GM12878 (cell line): Measurements from ENCODE around the gene NACC1. TPM values are rescaled to one million over a fixed set of nuclear protein-coding genes. Genes with fewer than 3 reads are reported as not detected.

ENCODE experiments used
- ATAC-seq: fragments of 200-7000 bp; cut with Tn5 transposase; 3 replicates; pipeline ENCODE4 v1.9.1; 2020; ENCODE audit warnings: mild to moderate bottlenecking, moderate library complexity
- BruUV-seq: library from RNA; stranded (reverse); fragments of 400-500 nt; replicated peaks from 2 replicates; lab custom pipeline; 2021; lab: Mats Ljungman, UMichigan
- CTCF ChIA-PET: fragments of 300-600 bp; sonication (Branson Sonifier 250); formaldehyde crosslinking; extraction: SDS; loops from one replicate; lab custom pipeline; 2021; ENCODE audit warnings: inconsistent platforms; lab: Yijun Ruan, JAX
- POLR2A ChIA-PET: fragments of 350-600 bp; formaldehyde crosslinking; extraction: SDS; loops from one replicate; lab custom pipeline; 2021; ENCODE audit warnings: inconsistent platforms; lab: Charles Lee
- RAD21 ChIA-PET: fragments of 300-600 bp; sonication (Branson Sonifier 250); formaldehyde crosslinking; loops from one replicate; lab custom pipeline; 2023; ENCODE audit warnings: antibody characterized with exemption; ENCODE audit not compliant: unreplicated experiment; lab: Charles Lee
- SMC1A ChIA-PET: fragments of 300-600 bp; sonication (Branson Sonifier 250); formaldehyde crosslinking; loops from one replicate; lab custom pipeline; 2023; ENCODE audit not compliant: unreplicated experiment, uncharacterized antibody; lab: Charles Lee
- DNase-seq: peaks from one replicate; pipeline ENCODE4 v3.0.0-alpha.2; 2011; ENCODE audit warnings: low read depth, low spot score
- FAIRE-seq: peaks from 3 replicates; lab custom pipeline; 2011; peaks lifted over from hg19 to GRCh38; lab: Jason Lieb, UNC
- H2AFZ ChIP-seq: 2 replicates; pipeline ENCODE4 v1.6.0; 2011; ENCODE audit warnings: low read depth, low read length, control low read depth; ENCODE audit not compliant: control insufficient read depth
- H3K27ac ChIP-seq: 2 replicates; pipeline ENCODE4 v1.5.1; 2011; ENCODE audit warnings: control low read depth; ENCODE audit not compliant: control insufficient read depth, insufficient read depth
- H3K27me3 ChIP-seq, 2 experiments: replicated peaks in 1 of 2; 2 replicates each; pipeline versions ENCODE4 v1.6.0 to v1.6.1; 2011; ENCODE audit warnings: low read length in 1 of 2; ENCODE audit not compliant: control insufficient read depth in 2 of 2, insufficient read depth in 2 of 2
- H3K36me3 ChIP-seq, 2 experiments: 2 replicates each; pipeline ENCODE4 v1.5.1; 2011; ENCODE audit warnings: low read length in 1 of 2; ENCODE audit not compliant: control insufficient read depth in 2 of 2, insufficient read depth in 2 of 2
- H3K4me1 ChIP-seq: 2 replicates; pipeline ENCODE4 v1.6.1; 2011; ENCODE audit warnings: mild to moderate bottlenecking, low read length, moderate library complexity, mixed read lengths; ENCODE audit not compliant: control insufficient read depth, insufficient read depth
- H3K4me2 ChIP-seq: 2 replicates; pipeline ENCODE4 v1.6.0; 2011; ENCODE audit warnings: control low read depth; ENCODE audit not compliant: control insufficient read depth, insufficient read depth
- H3K4me3 ChIP-seq: fragments of 200-600 bp; sonication (generic); 2 replicates; pipeline ENCODE4 v1.5.1; 2016
- H3K79me2 ChIP-seq: 2 replicates; pipeline ENCODE4 v1.6.0; 2011; ENCODE audit warnings: low read length; ENCODE audit not compliant: control insufficient read depth, insufficient read depth
- H3K9ac ChIP-seq: 2 replicates; pipeline ENCODE4 v1.8.0; 2011; ENCODE audit warnings: low read length, control low read depth, mixed read lengths; ENCODE audit not compliant: control insufficient read depth, insufficient read depth
- H3K9me3 ChIP-seq: replicated peaks from 3 replicates; pipeline ENCODE4 v1.5.1; 2011; ENCODE audit warnings: mild to moderate bottlenecking, low read length; ENCODE audit not compliant: control insufficient read depth, insufficient read depth
- H4K20me1 ChIP-seq: 2 replicates; pipeline ENCODE4 v1.6.0; 2011; ENCODE audit not compliant: control insufficient read depth, insufficient read depth
- BHLHE40 ChIP-seq, 2 experiments: fragments of 450-650 bp in 1 of 2; IDR thresholded peaks; 2 replicates each; pipeline ENCODE4 v1.6.1; 2011 to 2017; ENCODE audit warnings: low read depth in 2 of 2, borderline replicate concordance in 1 of 2, improper control_type of control experiment in 1 of 2, low read length in 1 of 2, mild to moderate bottlenecking in 1 of 2
- CHD1 ChIP-seq: IDR thresholded peaks from 2 replicates; pipeline ENCODE4 v1.6.1; 2012; ENCODE audit warnings: low read depth, low read length, improper control_type of control experiment
- CREM ChIP-seq: IDR thresholded peaks from 2 replicates; pipeline ENCODE4 v1.6.1; 2014; ENCODE audit warnings: antibody characterized with exemption, low read depth
- GATAD2B ChIP-seq: fragments of 450-650 bp; conservative IDR thresholded peaks from 2 replicates; pipeline ENCODE4 v1.6.1; 2017; ENCODE audit warnings: low read depth, mild to moderate bottlenecking, moderate library complexity
- RELA ChIP-seq: fragments of 450-650 bp; IDR thresholded peaks from 2 replicates; pipeline ENCODE4 v1.8.0; 2014; ENCODE audit warnings: borderline replicate concordance; ENCODE audit not compliant: partially characterized antibody
- SMAD1 ChIP-seq: fragments of 450-650 bp; IDR thresholded peaks from 2 replicates; pipeline ENCODE4 v1.6.1; 2018; ENCODE audit warnings: mild to moderate bottlenecking, low read depth; ENCODE audit not compliant: partially characterized antibody
- SREBF1 ChIP-seq: IDR thresholded peaks from 2 replicates; pipeline ENCODE4 v1.6.1; 2012; ENCODE audit warnings: mild to moderate bottlenecking, low read length
- SUPT20H ChIP-seq: IDR thresholded peaks from 2 replicates; pipeline ENCODE4 v1.6.1; 2011; ENCODE audit warnings: low read depth, mild to moderate bottlenecking, low read length, moderate library complexity, borderline replicate concordance; ENCODE audit not compliant: control insufficient read depth
- TBL1XR1 ChIP-seq: IDR thresholded peaks from 2 replicates; pipeline ENCODE4 v1.6.1; 2012; ENCODE audit warnings: low read depth, low read length, improper control_type of control experiment
- WGBS: methylation state at CpG from one replicate; pipeline ENCODE4 v1.1.6; 2016; ENCODE audit warnings: low lambda C conversion rate; ENCODE audit not compliant: insufficient replicate concordance, insufficient coverage; ENCODE audit errors: missing lambda C conversion rate; 5-methylcytosine and 5-hydroxymethylcytosine counted together
- in situ Hi-C: fragments of 300-500 bp; cut with MboI; formaldehyde crosslinking; loops from 9 replicates; pipeline ENCODE4 v1.14.3; 2018; ENCODE audit warnings: mixed read lengths
- intact Hi-C: fragments of 100-400 bp; cut with micrococcal nuclease; formaldehyde crosslinking; loops from one replicate; pipeline ENCODE4 v1.14.2; 2022; ENCODE audit not compliant: unreplicated experiment
- polyA plus RNA-seq, 11 experiments: library from polyadenylated mRNA; depleted of rRNA in 4 of 11; unstranded in 6 of 11; stranded (reverse) in 5 of 11; fragments of >200 nt; fragmentation: Nextera tagmentation in 4 of 11; fragmentation: Illumina TruSeq in 1 of 11; extraction: Ambion mirVana in 4 of 11; extraction: Trizol in 1 of 11; gene quantifications; 1 replicate in 1 of 11; 2 replicates in 10 of 11; pipeline versions ENCODE4 v1.2.1 to v1.2.3, GENCODE V29; 2011 to 2016; ENCODE audit warnings: inconsistent platforms in 2 of 11, missing spikeins in 2 of 11, low read depth in 1 of 11
- total RNA-seq, 4 experiments: library from RNA; depleted of rRNA in 3 of 4; stranded (reverse); fragments of >200 nt in 3 of 4; fragmentation: Illumina TruSeq in 1 of 4; extraction: Trizol in 1 of 4; gene quantifications; 2 replicates each; pipeline versions ENCODE4 v1.2.1 to v1.2.3, GENCODE V29; 2013 to 2021
- TF ChIP-seq, protein P1 (sequence below): fragments of 450-650 bp; IDR thresholded peaks from 2 replicates; pipeline ENCODE4 v1.6.1; 2017; ENCODE audit warnings: low read depth, mild to moderate bottlenecking, moderate library complexity
- TF ChIP-seq, protein P2 (sequence below): fragments of 450-650 bp; IDR thresholded peaks from 2 replicates; pipeline ENCODE4 v1.6.1; 2014; ENCODE audit warnings: mild to moderate bottlenecking
- TF ChIP-seq, protein P3 (sequence below): fragments of 150-350 bp; IDR thresholded peaks from 2 replicates; pipeline ENCODE4 v1.6.1; 2016; ENCODE audit warnings: low read depth, low read length
- TF ChIP-seq, protein P4 (sequence below): fragments of 450-650 bp; formaldehyde crosslinking; IDR thresholded peaks from 2 replicates; pipeline ENCODE4 v1.4.0; 2020; ENCODE audit warnings: mild to moderate bottlenecking, moderate library complexity

NACC1 gene
- total and polyA plus RNA-seq, 10 of the 15 experiments (the other 5 are each of a cell fraction or from before 2014, with no cell fraction given): 0.18 to 120 (median 19.2) TPM

DNA sequence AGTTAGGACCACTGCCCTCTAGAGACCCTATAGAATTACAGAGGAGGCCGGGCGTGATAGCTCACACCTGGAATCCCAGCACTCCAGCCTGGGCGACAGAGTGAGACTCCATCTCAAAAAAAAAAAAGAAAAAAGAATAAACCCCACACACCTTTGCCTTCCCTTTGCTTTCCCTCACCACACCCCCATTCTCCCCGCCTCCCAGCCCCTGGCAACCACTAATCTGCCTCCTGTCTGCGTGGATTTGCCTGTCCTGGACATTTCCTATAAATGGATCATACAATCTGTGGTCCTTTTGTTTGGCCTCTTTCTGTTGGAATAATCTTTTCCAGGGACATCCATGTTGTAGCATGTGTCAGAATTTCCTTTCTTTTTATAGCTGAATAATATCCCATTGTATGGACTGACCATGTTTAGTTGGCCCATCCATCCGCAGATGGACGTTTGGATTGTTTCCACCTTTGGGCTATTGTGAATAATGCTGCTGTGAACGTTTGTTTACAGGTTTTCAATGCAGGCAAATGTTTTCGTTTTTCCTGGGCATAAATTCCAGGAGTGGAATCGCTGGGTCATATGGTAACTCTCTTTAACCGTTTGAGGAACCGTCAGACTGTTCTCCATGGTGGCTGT, 15.3 kb downstream of the NACC1 start:
- no peak for DNase-seq
- Histone ChIP-seq H3K36me3 (peaks cover 9 to 28% of the 10 kb centered on the region in 2 experiments), H3K9ac (no peak overlapping the region), H3K27me3 (no peaks in the 10 kb centered on the region), H3K27ac (no peak overlapping the region), H3K79me2 (peaks cover 9% of the 10 kb centered on the region), H2AFZ (no peak overlapping the region), H3K9me3 (no peaks in the 10 kb centered on the region), H3K4me3 (no peak overlapping the region), H4K20me1 (peaks cover 3% of the 10 kb centered on the region), H3K4me1 (no peaks in the 10 kb centered on the region), H3K4me2 (no peak overlapping the region)
- ChIA-PET RAD21 (no interaction called here), SMC1A (no interaction called here), CTCF (interaction anchor here (0.6 kb wide), 1 partner anchor 13 kb away, joined by 3 read pairs; no protein-coding TSS in a partner anchor), POLR2A (no interaction called here)
- in situ Hi-C loops (no loop called here), intact Hi-C loops (no loop called here)
- WGBS: 89% methylated on average over 12 of the region's 12 CpGs
- BruUV-seq: no TSS peak
- no peak for ATAC-seq
- TF ChIP-seq SUPT20H (no peak), SREBF1 (no peak), CREM (no peak), TBL1XR1 (no peak), GATAD2B (no peak), CHD1 (no peak), SMAD1 (no peak), RELA (no peak), BHLHE40 (IDR thresholded peaks at IDR 0.05; ENCODE audit: borderline replicate concordance in 1 of 2, low read depth in 2 of 2, low read length in 1 of 2) (no peak)
- TF ChIP-seq, protein P1, sequence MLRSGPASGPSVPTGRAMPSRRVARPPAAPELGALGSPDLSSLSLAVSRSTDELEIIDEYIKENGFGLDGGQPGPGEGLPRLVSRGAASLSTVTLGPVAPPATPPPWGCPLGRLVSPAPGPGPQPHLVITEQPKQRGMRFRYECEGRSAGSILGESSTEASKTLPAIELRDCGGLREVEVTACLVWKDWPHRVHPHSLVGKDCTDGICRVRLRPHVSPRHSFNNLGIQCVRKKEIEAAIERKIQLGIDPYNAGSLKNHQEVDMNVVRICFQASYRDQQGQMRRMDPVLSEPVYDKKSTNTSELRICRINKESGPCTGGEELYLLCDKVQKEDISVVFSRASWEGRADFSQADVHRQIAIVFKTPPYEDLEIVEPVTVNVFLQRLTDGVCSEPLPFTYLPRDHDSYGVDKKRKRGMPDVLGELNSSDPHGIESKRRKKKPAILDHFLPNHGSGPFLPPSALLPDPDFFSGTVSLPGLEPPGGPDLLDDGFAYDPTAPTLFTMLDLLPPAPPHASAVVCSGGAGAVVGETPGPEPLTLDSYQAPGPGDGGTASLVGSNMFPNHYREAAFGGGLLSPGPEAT: no peak
- TF ChIP-seq, protein P2, sequence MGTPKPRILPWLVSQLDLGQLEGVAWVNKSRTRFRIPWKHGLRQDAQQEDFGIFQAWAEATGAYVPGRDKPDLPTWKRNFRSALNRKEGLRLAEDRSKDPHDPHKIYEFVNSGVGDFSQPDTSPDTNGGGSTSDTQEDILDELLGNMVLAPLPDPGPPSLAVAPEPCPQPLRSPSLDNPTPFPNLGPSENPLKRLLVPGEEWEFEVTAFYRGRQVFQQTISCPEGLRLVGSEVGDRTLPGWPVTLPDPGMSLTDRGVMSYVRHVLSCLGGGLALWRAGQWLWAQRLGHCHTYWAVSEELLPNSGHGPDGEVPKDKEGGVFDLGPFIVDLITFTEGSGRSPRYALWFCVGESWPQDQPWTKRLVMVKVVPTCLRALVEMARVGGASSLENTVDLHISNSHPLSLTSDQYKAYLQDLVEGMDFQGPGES: no peak
- TF ChIP-seq, protein P3, sequence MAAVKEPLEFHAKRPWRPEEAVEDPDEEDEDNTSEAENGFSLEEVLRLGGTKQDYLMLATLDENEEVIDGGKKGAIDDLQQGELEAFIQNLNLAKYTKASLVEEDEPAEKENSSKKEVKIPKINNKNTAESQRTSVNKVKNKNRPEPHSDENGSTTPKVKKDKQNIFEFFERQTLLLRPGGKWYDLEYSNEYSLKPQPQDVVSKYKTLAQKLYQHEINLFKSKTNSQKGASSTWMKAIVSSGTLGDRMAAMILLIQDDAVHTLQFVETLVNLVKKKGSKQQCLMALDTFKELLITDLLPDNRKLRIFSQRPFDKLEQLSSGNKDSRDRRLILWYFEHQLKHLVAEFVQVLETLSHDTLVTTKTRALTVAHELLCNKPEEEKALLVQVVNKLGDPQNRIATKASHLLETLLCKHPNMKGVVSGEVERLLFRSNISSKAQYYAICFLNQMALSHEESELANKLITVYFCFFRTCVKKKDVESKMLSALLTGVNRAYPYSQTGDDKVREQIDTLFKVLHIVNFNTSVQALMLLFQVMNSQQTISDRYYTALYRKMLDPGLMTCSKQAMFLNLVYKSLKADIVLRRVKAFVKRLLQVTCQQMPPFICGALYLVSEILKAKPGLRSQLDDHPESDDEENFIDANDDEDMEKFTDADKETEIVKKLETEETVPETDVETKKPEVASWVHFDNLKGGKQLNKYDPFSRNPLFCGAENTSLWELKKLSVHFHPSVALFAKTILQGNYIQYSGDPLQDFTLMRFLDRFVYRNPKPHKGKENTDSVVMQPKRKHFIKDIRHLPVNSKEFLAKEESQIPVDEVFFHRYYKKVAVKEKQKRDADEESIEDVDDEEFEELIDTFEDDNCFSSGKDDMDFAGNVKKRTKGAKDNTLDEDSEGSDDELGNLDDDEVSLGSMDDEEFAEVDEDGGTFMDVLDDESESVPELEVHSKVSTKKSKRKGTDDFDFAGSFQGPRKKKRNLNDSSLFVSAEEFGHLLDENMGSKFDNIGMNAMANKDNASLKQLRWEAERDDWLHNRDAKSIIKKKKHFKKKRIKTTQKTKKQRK: no peak
- TF ChIP-seq, protein P4, sequence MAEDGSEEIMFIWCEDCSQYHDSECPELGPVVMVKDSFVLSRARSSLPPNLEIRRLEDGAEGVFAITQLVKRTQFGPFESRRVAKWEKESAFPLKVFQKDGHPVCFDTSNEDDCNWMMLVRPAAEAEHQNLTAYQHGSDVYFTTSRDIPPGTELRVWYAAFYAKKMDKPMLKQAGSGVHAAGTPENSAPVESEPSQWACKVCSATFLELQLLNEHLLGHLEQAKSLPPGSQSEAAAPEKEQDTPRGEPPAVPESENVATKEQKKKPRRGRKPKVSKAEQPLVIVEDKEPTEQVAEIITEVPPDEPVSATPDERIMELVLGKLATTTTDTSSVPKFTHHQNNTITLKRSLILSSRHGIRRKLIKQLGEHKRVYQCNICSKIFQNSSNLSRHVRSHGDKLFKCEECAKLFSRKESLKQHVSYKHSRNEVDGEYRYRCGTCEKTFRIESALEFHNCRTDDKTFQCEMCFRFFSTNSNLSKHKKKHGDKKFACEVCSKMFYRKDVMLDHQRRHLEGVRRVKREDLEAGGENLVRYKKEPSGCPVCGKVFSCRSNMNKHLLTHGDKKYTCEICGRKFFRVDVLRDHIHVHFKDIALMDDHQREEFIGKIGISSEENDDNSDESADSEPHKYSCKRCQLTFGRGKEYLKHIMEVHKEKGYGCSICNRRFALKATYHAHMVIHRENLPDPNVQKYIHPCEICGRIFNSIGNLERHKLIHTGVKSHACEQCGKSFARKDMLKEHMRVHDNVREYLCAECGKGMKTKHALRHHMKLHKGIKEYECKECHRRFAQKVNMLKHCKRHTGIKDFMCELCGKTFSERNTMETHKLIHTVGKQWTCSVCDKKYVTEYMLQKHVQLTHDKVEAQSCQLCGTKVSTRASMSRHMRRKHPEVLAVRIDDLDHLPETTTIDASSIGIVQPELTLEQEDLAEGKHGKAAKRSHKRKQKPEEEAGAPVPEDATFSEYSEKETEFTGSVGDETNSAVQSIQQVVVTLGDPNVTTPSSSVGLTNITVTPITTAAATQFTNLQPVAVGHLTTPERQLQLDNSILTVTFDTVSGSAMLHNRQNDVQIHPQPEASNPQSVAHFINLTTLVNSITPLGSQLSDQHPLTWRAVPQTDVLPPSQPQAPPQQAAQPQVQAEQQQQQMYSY: no peak
- no peak for FAIRE-seq
